GOT3 (cell line): ENCODE data around the gene LTBP4.
"Not testable (repeated sequence)": the region's sequence is repeated elsewhere in the genome, so short reads cannot be mapped to it uniquely, and the experiment has no call there.

Experiments used
- DNase-seq: peaks from one replicate; lab custom pipeline; 2025; ENCODE audit warnings: mixed read lengths; lab: John Stamatoyannopoulos, UW

Gene LTBP4

DNA sequence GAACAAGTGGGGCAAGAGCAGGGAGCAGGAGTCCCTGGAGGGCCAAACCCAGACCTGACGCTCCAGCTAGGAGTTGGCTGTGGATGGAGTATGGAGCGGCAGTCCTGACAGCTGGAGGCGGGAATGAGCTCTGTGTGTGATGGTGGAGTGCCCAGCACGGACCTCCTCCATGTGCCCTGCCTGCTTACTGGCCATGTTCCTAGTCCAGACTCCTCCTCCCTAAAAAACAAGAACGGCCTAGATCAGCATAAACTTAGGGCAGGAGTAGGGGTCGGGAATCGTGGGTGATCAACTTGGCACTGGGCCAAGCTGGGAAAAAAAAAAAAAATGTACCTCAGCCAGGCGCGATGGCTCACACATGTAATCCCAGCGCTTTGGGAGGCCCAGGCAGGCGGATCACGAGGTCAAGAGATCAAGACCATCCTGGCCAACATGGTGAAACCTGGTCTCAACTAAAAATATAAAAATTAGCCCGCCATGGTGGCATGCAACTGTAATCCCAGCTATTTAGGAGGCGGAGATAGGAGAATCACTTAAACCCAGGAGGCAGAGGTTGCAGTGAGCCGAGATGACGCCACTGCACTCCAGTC, 29.5 kb downstream of the LTBP4 start:
- DNase-seq = no peak

GRCh38 chr19:40632311-40633036, 31.3 kb downstream of the LTBP4 start:
- DNase-seq = no peak

- no peak for DNase-seq
These were observed 32.0 kb downstream of the LTBP4 start for GRCh38 chr19:40633207-40633606.

GRCh38 chr19:40638327-40638726, 37.2 kb downstream of the LTBP4 start:
- DNase-seq = no peak

GRCh38 chr19:40639638-40639982, 38.4 kb downstream of the LTBP4 start:
- no peak for DNase-seq

DNA sequence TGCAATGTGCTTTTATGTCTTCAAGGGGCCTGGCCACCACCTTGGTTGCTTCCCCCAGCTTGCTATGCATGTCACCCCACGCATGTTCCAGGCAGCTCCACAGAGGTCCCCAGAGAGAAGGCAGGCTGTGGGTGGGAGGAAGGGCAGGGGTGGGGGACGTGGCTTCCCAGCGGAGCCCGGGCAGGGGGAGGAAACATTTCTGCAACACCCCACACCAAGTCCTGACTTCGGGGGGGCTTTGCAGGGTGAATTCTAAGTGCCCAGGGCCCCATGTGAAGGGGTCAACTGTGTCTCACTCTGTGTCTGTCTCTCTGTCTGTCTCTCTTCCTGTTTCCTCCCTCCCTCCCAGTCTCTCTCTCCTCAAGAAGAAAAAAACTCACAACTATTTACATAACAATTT, 39.6 kb downstream of the LTBP4 start:
- no peak for DNase-seq

GRCh38 chr19:40641281-40641680, 40.1 kb downstream of the LTBP4 start:
- no peak for DNase-seq

- DNase-seq = no peak
These were observed 41.0 kb downstream of the LTBP4 start for GRCh38 chr19:40642051-40642706.

GRCh38 chr19:40642757-40643305, 41.7 kb downstream of the LTBP4 start:
- DNase-seq = no peak

DNA sequence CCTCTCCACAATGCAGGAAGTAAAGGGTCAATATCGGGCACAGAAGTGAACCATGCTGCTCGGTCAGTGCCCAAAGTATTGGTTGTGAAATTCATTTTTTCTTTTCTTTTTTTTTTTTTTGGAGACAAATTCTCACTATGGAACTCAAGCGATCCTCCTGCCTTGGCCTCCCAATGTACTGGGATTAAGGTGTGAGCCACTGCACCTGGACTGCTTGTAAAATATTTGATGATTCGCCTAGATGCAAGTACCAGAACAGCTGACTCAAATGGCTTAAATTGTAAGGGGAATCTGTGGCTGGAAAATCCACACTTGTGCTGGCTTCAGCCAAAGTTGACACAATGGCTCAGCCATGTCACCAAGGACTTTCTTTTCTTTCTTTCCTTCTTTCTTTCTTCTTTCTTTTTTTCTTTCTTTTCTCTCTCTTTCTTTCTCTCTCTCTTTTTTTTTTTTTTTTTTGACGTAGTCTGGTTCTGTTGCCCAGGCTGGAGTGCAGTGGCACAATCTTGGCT, 45.6 kb downstream of the LTBP4 start:
- no peak for DNase-seq

GRCh38 chr19:40649903-40650675, 48.9 kb downstream of the LTBP4 start:
- not testable (repeated sequence) for DNase-seq

DNA sequence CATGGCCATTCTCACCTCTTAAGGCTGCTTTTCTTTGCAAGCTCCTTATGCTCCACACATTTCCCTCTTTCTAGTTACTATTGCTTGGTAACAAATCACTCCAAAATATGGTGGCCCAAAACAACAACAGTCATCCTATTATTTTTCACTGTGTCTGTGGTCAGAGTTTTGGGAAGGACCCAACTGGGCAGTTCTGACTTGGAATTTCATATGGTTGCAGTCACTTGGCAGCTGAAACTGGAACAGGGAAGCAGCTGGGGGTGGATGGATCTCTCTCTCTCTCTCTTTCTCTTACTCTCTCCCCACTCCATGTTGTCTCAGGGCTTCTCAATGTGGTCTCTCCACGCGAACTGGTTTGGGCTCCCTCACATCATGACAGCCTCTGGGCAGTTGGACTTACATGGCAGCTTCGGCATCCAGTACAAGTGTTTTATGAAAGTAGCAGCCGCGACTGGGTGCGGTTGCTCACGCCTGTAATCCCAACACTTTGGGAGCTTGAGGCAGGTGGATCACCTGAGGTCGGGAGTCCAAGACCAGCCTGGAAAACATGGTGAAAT, 49.7 kb downstream of the LTBP4 start:
- no peak for DNase-seq

DNA sequence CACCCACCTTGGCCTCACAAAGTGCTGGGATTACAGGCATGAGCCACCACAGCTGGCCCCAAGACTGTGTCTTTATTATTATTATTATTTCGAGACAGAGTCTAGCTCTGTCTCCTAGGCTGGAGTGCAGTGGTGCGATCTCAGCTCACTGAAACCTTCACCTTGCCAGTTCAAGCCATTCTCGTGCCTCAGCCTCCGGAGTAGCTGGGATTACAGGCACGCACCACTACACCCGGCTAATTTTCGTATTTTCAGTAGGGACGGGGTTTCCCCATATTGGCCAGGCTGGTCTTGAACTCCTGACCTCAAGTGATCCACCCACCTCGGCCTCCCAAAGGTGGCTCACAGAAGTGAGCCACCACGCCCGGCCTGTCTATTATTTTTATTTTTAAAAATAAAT, 51.1 kb downstream of the LTBP4 start:
- not testable (repeated sequence) for DNase-seq

DNA sequence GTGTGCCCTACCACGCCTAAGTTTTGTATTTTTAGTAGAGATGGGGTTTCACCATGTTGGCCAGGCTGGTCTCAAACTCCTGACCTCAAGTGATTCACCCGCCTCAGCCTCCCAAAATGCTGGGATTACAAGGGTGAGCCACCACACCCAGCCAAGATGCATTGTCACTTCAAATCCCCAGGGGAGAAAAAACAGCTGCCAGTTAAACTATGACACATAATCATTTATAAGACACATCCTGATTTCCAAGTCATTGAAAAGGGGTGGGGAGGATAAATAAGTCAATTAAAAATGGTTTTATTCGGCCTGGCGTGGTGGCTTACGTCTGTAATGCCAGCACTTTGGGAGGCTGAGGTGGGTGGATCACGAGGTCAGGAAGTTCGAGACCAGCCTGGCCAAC, 54.5 kb downstream of the LTBP4 start:
- not testable (repeated sequence) for DNase-seq

DNA sequence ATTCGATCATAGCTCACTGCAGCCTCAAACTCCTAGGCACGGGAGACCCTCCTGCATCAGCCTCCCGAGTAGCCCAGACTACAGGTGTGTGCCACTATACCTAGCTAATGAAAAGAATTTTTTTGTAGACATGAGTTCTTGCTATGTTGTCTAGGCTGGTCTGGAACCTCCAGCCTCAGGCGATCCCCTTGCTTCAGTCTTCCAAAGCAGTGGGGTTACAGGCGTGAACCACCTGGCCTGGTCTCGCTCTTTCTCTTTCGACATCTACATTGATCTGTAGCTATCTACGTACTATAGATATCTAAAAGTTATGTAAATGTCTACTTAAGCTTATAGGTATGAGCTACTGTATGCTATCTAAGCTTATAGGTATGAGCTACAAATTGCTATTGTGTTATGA, 56.9 kb downstream of the LTBP4 start:
- no peak for DNase-seq

GRCh38 chr19:40659116-40659515, 57.9 kb downstream of the LTBP4 start:
- DNase-seq = no peak

- DNase-seq = no peak
These were observed 58.4 kb downstream of the LTBP4 start for GRCh38 chr19:40659566-40659965.

GRCh38 chr19:40661616-40662015, 60.4 kb downstream of the LTBP4 start:
- DNase-seq = no peak

GRCh38 chr19:40662925-40663694, 61.9 kb downstream of the LTBP4 start:
- DNase-seq = peak; percentile 61

DNA sequence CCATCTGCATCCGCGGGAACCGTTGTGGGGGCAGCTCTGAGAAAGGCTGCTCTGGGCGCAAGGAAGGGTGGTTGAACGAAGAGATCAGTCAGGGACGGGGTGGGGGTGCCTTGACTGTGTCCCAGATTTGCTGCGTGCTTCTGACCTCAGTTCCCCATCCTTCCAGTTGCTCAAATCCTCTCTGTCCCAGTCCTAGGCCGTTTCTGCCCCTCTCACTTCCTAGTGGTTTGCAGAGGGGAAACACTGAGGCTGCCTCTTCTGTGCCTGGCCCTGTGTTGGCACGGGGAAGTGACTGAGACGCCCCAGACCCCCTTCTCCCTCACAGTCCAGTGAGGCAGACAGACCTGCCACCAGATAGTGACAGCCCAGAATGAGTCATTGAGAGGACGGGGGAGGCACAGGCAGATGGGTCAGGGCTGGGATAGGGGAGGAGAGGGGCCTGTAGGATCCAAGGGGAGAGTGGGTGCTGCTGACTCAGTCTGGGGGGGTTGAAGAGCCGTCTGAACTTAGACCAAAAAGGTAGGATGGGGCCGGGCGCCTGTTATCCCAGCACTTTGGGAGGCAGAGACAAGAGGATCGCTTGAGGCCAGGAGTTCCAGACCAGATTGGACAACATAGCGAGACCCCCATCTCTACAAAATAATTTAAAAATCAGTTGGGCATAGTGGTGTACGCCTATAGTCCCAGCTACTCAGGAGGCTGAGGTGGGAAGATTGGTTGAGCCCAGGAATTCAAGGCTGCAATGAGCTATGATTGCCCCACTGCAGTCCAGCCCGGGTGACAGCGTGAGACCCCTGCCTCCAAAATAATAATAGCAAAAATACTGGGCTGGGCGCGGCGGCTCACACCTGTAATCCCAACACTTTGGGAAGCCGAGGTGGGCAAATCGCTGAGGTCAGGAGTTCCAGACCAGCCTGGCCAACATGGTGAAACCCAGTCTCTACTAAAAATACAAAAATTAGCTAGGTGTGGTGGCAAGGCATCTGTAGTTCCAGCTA, 62.8 kb downstream of the LTBP4 start:
- DNase-seq = no peak
